H9 (cell line): ENCODE data around the gene ZBTB44. TPM values are rescaled to one million over a fixed set of nuclear protein-coding genes. Genes with fewer than 3 reads are reported as not detected.

Experiments
- DNase-seq: peaks from one replicate; pipeline ENCODE4 v3.0.0-alpha.2; 2017
- H2AFZ ChIP-seq: one replicate; pipeline ENCODE4 v1.6.1; 2013; ENCODE audit warnings: mild to moderate bottlenecking, low read length, control low read depth, moderate library complexity
- H2AK5ac ChIP-seq: 2 replicates; pipeline ENCODE4 v1.6.1; 2013; ENCODE audit warnings: low read length, control low read depth, mixed read lengths; ENCODE audit not compliant: insufficient read length
- H2BK120ac ChIP-seq: one replicate; pipeline ENCODE4 v1.6.1; 2013; ENCODE audit warnings: low read depth, mild to moderate bottlenecking, low read length, control low read depth, inconsistent platforms; ENCODE audit not compliant: poor library complexity, severe bottlenecking
- H2BK12ac ChIP-seq: 2 replicates; pipeline ENCODE4 v1.6.1; 2013; ENCODE audit warnings: low read length, control low read depth, mixed read lengths, low read depth; ENCODE audit not compliant: insufficient read length
- H2BK15ac ChIP-seq: 2 replicates; pipeline ENCODE4 v1.6.1; 2013; ENCODE audit warnings: low read depth, low read length, control low read depth
- H2BK20ac ChIP-seq: one replicate; pipeline ENCODE4 v1.6.1; 2013; ENCODE audit warnings: low read depth, mild to moderate bottlenecking, low read length, control low read depth, inconsistent platforms; ENCODE audit not compliant: poor library complexity, severe bottlenecking
- H2BK5ac ChIP-seq: 2 replicates; pipeline ENCODE4 v1.6.1; 2013; ENCODE audit warnings: low read length, control low read depth, mixed read lengths; ENCODE audit not compliant: insufficient read length
- H3K14ac ChIP-seq: 2 replicates; pipeline ENCODE4 v1.6.1; 2013; ENCODE audit warnings: low read length, control low read depth; ENCODE audit not compliant: insufficient read depth
- H3K18ac ChIP-seq: 2 replicates; pipeline ENCODE4 v1.6.1; 2013; ENCODE audit warnings: low read depth, mild to moderate bottlenecking, mixed read lengths, low read length, control low read depth; ENCODE audit not compliant: insufficient read length
- H3K23ac ChIP-seq: 2 replicates; pipeline ENCODE4 v1.6.1; 2013; ENCODE audit warnings: low read length, control low read depth, mixed read lengths, low read depth; ENCODE audit not compliant: insufficient read length
- H3K23me2 ChIP-seq: 2 replicates; pipeline ENCODE4 v1.6.1; 2013; ENCODE audit warnings: low read depth, mild to moderate bottlenecking, mixed read lengths, low read length, control low read depth; ENCODE audit not compliant: insufficient read length, poor library complexity, severe bottlenecking
- H3K27ac ChIP-seq: 2 replicates; pipeline ENCODE4 v1.5.1; 2013; ENCODE audit warnings: low read length, control low read depth, mixed read lengths, low read depth; ENCODE audit not compliant: insufficient read length
- H3K27me3 ChIP-seq: 2 replicates; pipeline ENCODE4 v1.6.1; 2013; ENCODE audit warnings: low read length, control low read depth, inconsistent platforms; ENCODE audit not compliant: insufficient read depth
- H3K4ac ChIP-seq: 2 replicates; pipeline ENCODE4 v1.6.1; 2013; ENCODE audit warnings: low read depth, mild to moderate bottlenecking, control low read depth, inconsistent platforms, low read length, moderate library complexity
- H3K4me1 ChIP-seq: 2 replicates; pipeline ENCODE4 v1.6.1; 2013; ENCODE audit warnings: low read length, control low read depth, inconsistent platforms; ENCODE audit not compliant: insufficient read depth
- H3K4me2 ChIP-seq: 2 replicates; pipeline ENCODE4 v1.6.1; 2013; ENCODE audit warnings: low read length, control low read depth, mixed read lengths; ENCODE audit not compliant: insufficient read length, insufficient read depth
- H3K56ac ChIP-seq: 2 replicates; pipeline ENCODE4 v1.6.1; 2013; ENCODE audit warnings: low read depth, mild to moderate bottlenecking, mixed read lengths, low read length, control low read depth; ENCODE audit not compliant: insufficient read length
- H3K79me1 ChIP-seq: 2 replicates; pipeline ENCODE4 v1.6.1; 2013; ENCODE audit warnings: low read depth, mild to moderate bottlenecking, moderate library complexity, low read length, control low read depth, inconsistent platforms; ENCODE audit not compliant: insufficient read depth, poor library complexity, severe bottlenecking
- H3K79me2 ChIP-seq: 2 replicates; pipeline ENCODE4 v1.6.1; 2013; ENCODE audit warnings: low read length, control low read depth, inconsistent platforms; ENCODE audit not compliant: insufficient read depth
- H3K9ac ChIP-seq: 2 replicates; pipeline ENCODE4 v1.6.1; 2013; ENCODE audit warnings: low read length, control low read depth, mixed read lengths; ENCODE audit not compliant: insufficient read length; ENCODE audit errors: extremely low read depth
- H3K9me3 ChIP-seq: one replicate; pipeline ENCODE4 v1.6.1; 2013; ENCODE audit warnings: low read depth, low read length, inconsistent platforms; ENCODE audit not compliant: control insufficient read depth
- H3T11ph ChIP-seq: one replicate; pipeline ENCODE4 v1.6.1; 2013; ENCODE audit warnings: mild to moderate bottlenecking, low read length, control low read depth, inconsistent platforms
- H4K20me1 ChIP-seq: one replicate; pipeline ENCODE4 v1.6.1; 2013; ENCODE audit not compliant: control insufficient read depth, insufficient read length, insufficient read depth
- H4K5ac ChIP-seq: 2 replicates; pipeline ENCODE4 v1.6.1; 2013; ENCODE audit warnings: low read depth, mild to moderate bottlenecking, mixed read lengths, low read length, control low read depth; ENCODE audit not compliant: insufficient read length
- H4K8ac ChIP-seq: replicated peaks from 2 replicates; pipeline ENCODE4 v1.6.1; 2013; ENCODE audit warnings: low read length, control low read depth, mixed read lengths, low read depth; ENCODE audit not compliant: insufficient read length
- H4K91ac ChIP-seq: 2 replicates; pipeline ENCODE4 v1.6.1; 2013; ENCODE audit warnings: low read depth, mild to moderate bottlenecking, moderate library complexity, mixed read lengths, low read length, control low read depth; ENCODE audit not compliant: insufficient read length
- H3K27ac Mint-ChIP-seq, 3 experiments: 2 replicates in 2 of 3; 3 replicates in 1 of 3; pipeline ENCODE4 v1.8.0; 2020 to 2021; ENCODE audit warnings: mixed read lengths in 3 of 3, mild to moderate bottlenecking in 1 of 3, moderate library complexity in 1 of 3
- H3K27me3 Mint-ChIP-seq: 2 replicates; pipeline ENCODE4 v1.8.0; 2021; ENCODE audit warnings: low read depth, mild to moderate bottlenecking, moderate library complexity, mixed read lengths
- H3K36me3 Mint-ChIP-seq, 3 experiments: 2 replicates in 2 of 3; 3 replicates in 1 of 3; pipeline ENCODE4 v1.8.0; 2020 to 2021; ENCODE audit warnings: low read depth in 3 of 3, mixed read lengths in 3 of 3; ENCODE audit not compliant: insufficient read depth in 1 of 3
- H3K4me1 Mint-ChIP-seq, 2 experiments: 2 replicates each; pipeline ENCODE4 v1.8.0; 2020; ENCODE audit warnings: mixed read lengths in 2 of 2
- H3K4me3 Mint-ChIP-seq, 2 experiments: 2 replicates in 1 of 2; 3 replicates in 1 of 2; pipeline ENCODE4 v1.8.0; 2020 to 2021; ENCODE audit warnings: mild to moderate bottlenecking in 2 of 2, mixed read lengths in 2 of 2, moderate library complexity in 1 of 2
- H3K9me3 Mint-ChIP-seq, 2 experiments: 2 replicates in 1 of 2; 3 replicates in 1 of 2; pipeline ENCODE4 v1.8.0; 2020; ENCODE audit warnings: mild to moderate bottlenecking in 2 of 2, mixed read lengths in 2 of 2, moderate library complexity in 1 of 2
- WGBS: extraction: QIAGEN DNeasy Blood & Tissue Kit; methylation state at CpG from one replicate; pipeline ENCODE4 v1.1.7; 2013; ENCODE audit warnings: missing lambda C conversion rate, low lambda C conversion rate, mixed read lengths; ENCODE audit not compliant: insufficient read length; ENCODE audit errors: extremely low coverage; 5-methylcytosine and 5-hydroxymethylcytosine counted together
- total RNA-seq: library from RNA; stranded (reverse); gene quantifications from 2 replicates; pipeline ENCODE4 v1.2.1, GENCODE V29; 2021
- TF ChIP-seq, protein P1 (sequence below): fragments of 200-600 bp; sonication (generic); conservative IDR thresholded peaks from 3 replicates; pipeline ENCODE4 v1.8.0; 2021; ENCODE audit warnings: antibody characterized with exemption, mild to moderate bottlenecking

ZBTB44 gene
- total RNA-seq, 1 experiment from 2014 or later: 67.7 TPM

DNA sequence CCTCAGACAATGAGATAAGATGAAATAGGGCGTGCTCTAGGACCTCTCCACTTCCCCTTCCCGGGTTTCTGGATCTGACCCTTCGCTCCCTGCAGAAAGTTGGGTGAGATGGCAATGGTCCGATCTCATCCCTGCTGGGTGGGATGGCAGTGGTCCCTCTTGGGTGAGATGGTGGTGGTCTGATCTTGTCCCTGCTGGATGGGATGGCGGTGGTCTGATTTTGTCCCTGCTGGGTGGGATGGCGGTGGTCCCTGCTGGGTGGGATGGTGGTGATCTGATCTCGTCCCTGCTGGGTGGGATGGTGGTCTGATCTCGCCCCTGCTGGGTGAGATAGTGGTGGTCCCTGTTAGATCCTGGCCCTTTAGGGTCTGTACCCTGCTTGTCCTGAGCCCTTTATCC is 133.8 kb downstream of the ZBTB44 start:
- Histone ChIP-seq H4K20me1 (peaks cover 2% of the 10 kb centered on the region), H3T11ph (no peak overlapping the region), H2BK120ac (no peak overlapping the region), H3K18ac (no peak overlapping the region), H2BK15ac (no peak overlapping the region), H3K79me1 (no peaks in the 10 kb centered on the region), H4K8ac (no peak overlapping the region), H3K4ac (no peak overlapping the region), H3K4me1 (peaks cover 4% of the 10 kb centered on the region; the same call in 1 of the 2 replicates), H3K14ac (no peak overlapping the region), H2AFZ (no peak overlapping the region), H2BK12ac (no peak overlapping the region), H2AK5ac (no peak overlapping the region), H3K9me3 (no peaks in the 10 kb centered on the region), H4K91ac (no peak overlapping the region), H3K9ac (no peak overlapping the region), H3K27ac (no peak overlapping the region), H2BK5ac (no peak overlapping the region), H2BK20ac (no peak overlapping the region), H3K4me2 (no peak overlapping the region), H4K5ac (no peak overlapping the region), H3K56ac (no peak overlapping the region), H3K79me2 (no peaks in the 10 kb centered on the region), H3K27me3 (no peaks in the 10 kb centered on the region), H3K23ac (no peak overlapping the region), H3K23me2 (no peaks in the 10 kb centered on the region)
- H3K9me3 Mint-ChIP-seq: no peaks in the 10 kb centered on the region; a peak in 1 of 5 replicates
- H3K4me1 Mint-ChIP-seq: peaks cover 13 to 16% of the 10 kb centered on the region in 2 experiments
- peaks cover 0 to 1% (median 0%) of the 10 kb centered on the region in 3 experiments; a peak in 1 of 7 replicates for H3K36me3 Mint-ChIP-seq
- DNase-seq: no peak
- no peak overlapping the region for H3K27ac Mint-ChIP-seq
- H3K4me3 Mint-ChIP-seq: no peak overlapping the region
- no CpG with 5 or more reads among the region's 8 CpGs for WGBS
- H3K27me3 Mint-ChIP-seq: peaks cover 1% of the 10 kb centered on the region; the same call in 1 of the 2 replicates
- TF ChIP-seq, protein P1, sequence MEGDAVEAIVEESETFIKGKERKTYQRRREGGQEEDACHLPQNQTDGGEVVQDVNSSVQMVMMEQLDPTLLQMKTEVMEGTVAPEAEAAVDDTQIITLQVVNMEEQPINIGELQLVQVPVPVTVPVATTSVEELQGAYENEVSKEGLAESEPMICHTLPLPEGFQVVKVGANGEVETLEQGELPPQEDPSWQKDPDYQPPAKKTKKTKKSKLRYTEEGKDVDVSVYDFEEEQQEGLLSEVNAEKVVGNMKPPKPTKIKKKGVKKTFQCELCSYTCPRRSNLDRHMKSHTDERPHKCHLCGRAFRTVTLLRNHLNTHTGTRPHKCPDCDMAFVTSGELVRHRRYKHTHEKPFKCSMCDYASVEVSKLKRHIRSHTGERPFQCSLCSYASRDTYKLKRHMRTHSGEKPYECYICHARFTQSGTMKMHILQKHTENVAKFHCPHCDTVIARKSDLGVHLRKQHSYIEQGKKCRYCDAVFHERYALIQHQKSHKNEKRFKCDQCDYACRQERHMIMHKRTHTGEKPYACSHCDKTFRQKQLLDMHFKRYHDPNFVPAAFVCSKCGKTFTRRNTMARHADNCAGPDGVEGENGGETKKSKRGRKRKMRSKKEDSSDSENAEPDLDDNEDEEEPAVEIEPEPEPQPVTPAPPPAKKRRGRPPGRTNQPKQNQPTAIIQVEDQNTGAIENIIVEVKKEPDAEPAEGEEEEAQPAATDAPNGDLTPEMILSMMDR: no peak
